ENCODE data around the gene FAM53B.

Gene FAM53B

DNA sequence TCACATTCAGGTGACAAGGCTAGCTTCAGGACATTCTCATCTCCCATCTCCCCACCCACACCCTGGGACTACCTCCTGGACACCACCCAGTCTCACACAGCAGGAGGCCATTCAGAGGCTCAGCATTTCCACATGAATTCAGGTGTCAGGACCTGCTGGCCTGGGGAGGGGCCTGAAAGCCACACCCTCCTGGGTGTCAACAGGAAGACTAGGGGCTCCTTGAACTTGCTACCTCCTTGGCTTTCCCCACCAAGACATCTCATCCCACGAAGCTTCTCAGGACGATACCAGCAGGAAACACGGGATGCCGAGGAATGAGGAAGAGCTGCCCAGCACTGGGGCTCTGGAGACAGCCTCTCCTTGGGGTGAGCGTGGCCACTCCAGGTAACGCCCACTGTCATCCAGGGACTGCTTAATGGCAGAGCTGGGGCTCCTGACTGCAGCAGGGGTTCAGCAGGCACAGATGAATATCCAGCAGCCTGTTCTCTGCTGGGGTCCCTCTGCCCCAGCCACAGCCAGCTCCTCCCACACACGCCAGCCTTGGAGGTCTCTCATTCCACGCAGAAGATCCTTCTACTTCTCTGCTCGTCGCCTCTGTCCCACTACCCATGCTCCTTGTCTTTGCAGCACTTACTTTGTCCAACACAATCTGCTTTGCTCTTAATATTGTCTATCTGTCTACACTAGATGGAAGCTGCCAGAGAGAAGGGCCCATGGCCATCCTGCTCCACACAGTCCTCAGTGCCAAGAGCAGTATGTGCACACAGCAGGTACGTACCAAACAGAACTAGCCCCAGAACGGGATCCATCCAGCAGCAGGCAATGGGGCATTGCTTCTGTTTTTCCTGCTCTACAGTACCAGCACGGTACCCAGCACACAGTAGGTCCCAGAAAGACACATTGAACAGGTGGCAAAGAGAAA, 88.7 kb downstream of the FAM53B start:
- no peak for TF ChIP-seq CTCF (IDR thresholded peaks at IDR 0.05)

DNA sequence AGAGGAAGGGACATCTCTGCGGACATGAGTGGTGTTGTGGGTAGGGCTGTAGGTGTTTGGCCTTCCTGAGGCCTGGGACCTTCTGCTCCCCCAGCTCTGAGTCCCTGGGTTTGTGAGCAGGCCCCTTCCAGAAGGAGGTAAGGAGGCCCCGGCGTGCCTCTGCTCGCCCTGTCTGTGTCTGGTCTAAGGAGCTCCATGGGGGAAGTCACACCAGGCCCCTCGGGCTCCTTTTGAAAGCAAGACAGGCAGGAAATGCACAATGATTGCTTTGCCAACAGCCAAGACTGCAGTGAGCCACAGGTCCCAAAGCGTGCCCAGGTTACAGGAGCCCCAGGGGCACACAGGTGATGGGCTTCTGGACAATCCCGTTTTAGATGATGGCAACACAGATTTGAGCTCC, 89.5 kb downstream of the FAM53B start:
- TF ChIP-seq CTCF (IDR thresholded peaks at IDR 0.05): no peak

GRCh38 chr10:124653811-124654651, 90.1 kb downstream of the FAM53B start:
- no peak for TF ChIP-seq CTCF (IDR thresholded peaks at IDR 0.05)

GRCh38 chr10:124653311-124653710, 90.9 kb downstream of the FAM53B start:
- TF ChIP-seq CTCF (IDR thresholded peaks at IDR 0.05): no peak

- TF ChIP-seq CTCF (IDR thresholded peaks at IDR 0.05): no peak
These were observed 91.5 kb downstream of the FAM53B start for GRCh38 chr10:124652701-124653100.

- TF ChIP-seq CTCF (IDR thresholded peaks at IDR 0.05): no peak
These were observed 92.0 kb downstream of the FAM53B start for GRCh38 chr10:124652200-124652599.

DNA sequence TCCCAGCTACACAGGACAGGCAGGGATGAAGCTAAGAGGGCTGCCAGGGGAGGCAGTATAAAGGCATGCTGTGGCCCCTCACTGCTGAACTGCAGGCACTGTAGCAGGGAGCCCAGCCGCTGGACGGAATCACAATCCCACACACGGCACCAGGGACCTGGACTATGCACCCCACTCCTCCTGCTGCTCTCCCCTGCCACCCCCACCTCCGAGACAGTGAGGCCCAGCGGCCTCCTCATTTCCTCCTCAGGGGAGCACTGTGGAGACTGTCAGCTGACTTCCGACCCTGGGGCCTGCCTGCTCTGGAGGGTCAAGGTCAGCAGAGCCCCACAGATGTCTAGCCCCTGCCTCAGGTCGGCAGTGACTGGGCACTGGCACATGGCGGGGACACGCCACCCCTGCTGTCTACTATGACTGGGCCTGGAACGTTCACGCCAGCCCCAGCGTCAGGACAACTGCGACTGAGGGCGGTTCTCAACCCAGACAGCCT, 92.7 kb downstream of the FAM53B start:
- TF ChIP-seq CTCF (IDR thresholded peaks at IDR 0.05): no peak
